T-helper 17 cell (primary cell): ENCODE results near the gene PRKAR1A. TPM values are rescaled to one million over a fixed set of nuclear protein-coding genes. Genes with fewer than 3 reads are reported as not detected.

Experiments used
- ATAC-seq: fragments of 150-1000 bp; cut with Tn5 transposase; 2 replicates; pipeline ENCODE4 v1.10.0; 2021; ENCODE audit warnings: mild to moderate bottlenecking, moderate library complexity
- DNase-seq, 3 donors: peaks; one replicate each; pipeline versions ENCODE4 v3.0.0 to v3.0.0-alpha.2; 2020 to 2021
- H3K9me3 ChIP-seq: one replicate; pipeline ENCODE4 v1.7.0; 2013; ENCODE audit warnings: low read length, mild to moderate bottlenecking; ENCODE audit not compliant: control insufficient read depth, poor library complexity, severe bottlenecking
- H3K27ac Mint-ChIP-seq: one replicate; pipeline ENCODE4 v1.8.0; 2022; ENCODE audit warnings: mild to moderate bottlenecking, moderate library complexity, mixed read lengths
- H3K27me3 Mint-ChIP-seq: one replicate; pipeline ENCODE4 v1.8.0; 2022; ENCODE audit warnings: mixed read lengths
- H3K36me3 Mint-ChIP-seq: one replicate; pipeline ENCODE4 v1.8.0; 2022; ENCODE audit warnings: low read depth, mixed read lengths
- H3K4me1 Mint-ChIP-seq: one replicate; pipeline ENCODE4 v1.8.0; 2022; ENCODE audit warnings: mild to moderate bottlenecking, mixed read lengths
- H3K4me3 Mint-ChIP-seq: one replicate; pipeline ENCODE4 v1.8.0; 2022; ENCODE audit warnings: mild to moderate bottlenecking, moderate library complexity, mixed read lengths
- total RNA-seq, 4 donors: library from RNA in 2 of 4; stranded (reverse) in 2 of 4; gene quantifications; one replicate each; pipeline ENCODE4 v1.2.3 and lab custom pipeline; 2022 to 2026

PRKAR1A gene
- total RNA-seq, 2 donors from 2014 or later: 133 to 146 TPM

DNA sequence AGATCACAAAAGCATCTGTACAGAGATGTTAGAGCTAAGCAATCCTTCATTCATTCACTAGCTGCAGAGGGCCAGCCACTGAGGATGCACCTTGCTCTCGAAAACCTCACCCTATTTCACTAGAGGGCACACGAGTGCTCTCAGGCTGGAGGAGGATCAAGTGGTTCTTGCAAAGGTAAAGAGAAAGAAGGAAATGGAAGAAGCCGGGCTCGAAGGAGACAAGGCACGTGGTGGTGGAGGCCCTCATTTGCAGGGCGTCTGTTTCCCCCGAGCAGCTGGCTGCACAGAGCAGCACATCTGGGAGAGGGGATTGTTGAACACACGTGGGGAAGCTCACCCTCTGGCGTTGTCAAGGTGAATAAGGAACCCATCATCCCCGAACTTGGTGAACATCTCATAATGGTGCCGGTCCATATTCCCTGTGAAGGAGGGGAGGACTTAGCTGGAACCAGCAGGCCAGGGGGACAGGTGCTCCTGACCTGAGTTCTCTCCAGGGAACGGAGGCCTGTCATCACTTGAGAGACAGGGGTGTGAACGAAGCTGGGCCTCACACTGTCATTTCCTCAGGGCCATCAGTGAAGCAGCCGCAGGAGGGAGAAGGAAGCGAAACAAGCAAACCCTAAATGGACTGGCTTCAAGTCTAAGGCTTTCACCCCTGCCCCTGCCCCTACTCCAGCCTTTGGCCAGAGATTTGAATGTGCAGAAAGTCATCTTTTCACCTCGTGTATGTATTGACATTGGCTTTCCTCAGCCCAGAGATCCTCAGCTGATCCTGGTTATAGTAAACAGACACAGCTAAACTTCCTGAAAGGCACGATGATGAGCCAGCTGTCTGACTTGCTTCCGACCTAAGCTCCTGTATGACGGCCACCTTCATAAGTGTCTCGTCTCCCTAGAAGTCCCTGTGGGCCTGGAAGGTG is 27.6 kb downstream of the PRKAR1A start:
- no peak for DNase-seq
- no peaks in the 10 kb centered on the region for H3K27me3 Mint-ChIP-seq
- H3K4me3 Mint-ChIP-seq: no peak overlapping the region
- H3K36me3 Mint-ChIP-seq: peaks cover 2% of the 10 kb centered on the region
- H3K4me1 Mint-ChIP-seq: peaks cover 5% of the 10 kb centered on the region
- no peak for ATAC-seq
- no peaks in the 10 kb centered on the region for H3K9me3 ChIP-seq
- H3K27ac Mint-ChIP-seq: peak overlapping the region; percentile 21

DNA sequence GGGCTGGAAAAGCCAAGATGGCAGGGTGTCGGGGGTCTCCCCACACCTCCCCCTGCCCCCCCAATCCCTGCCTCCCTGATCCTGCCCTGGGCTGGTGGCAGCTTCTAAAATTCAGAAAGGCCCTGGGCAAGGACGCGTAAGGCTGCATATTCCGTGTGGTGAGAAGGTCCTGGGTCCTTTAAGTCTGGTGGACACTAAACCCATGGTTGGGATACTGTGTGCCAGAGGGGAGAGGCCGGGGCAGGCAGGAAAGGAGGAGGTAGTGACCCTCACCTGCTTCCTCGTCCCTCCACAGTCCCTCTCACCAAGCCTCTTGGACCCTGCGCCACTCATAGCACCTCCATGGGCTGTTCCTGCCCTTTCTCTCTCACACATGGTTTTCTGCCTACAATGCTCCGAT is 28.8 kb downstream of the PRKAR1A start:
- Mint-ChIP-seq H3K36me3 (peaks cover 2% of the 10 kb centered on the region), H3K4me1 (peaks cover 2% of the 10 kb centered on the region), H3K27me3 (no peaks in the 10 kb centered on the region), H3K4me3 (no peak overlapping the region), H3K27ac (no peak overlapping the region)
- ATAC-seq (no peak), DNase-seq (no peak)
- H3K9me3 ChIP-seq: no peaks in the 10 kb centered on the region

DNA sequence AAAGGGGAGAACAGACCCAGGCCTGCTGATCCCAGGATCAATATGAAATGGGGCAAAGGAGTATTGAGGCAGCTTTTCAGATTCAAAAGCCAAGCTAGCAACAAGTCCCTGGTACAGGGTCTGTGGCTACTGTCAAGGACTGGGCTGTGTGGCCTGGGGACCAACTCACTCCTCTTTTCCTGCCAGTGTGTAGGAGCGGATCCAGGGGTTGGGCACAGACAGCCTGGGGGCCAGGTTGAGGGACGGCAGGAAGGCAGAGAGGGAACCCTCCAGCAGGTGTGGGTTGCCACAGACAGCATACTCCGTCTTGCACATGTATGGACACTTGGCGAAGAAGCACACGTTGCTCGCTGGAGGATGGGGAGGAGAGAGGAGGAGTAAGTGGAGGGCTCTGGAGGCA is 29.6 kb downstream of the PRKAR1A start:
- ATAC-seq: no peak
- H3K4me3 Mint-ChIP-seq: peak overlapping the region; percentile 2
- no peaks in the 10 kb centered on the region for H3K36me3 Mint-ChIP-seq
- H3K27ac Mint-ChIP-seq: no peak overlapping the region
- H3K27me3 Mint-ChIP-seq: no peaks in the 10 kb centered on the region
- peaks cover 2% of the 10 kb centered on the region for H3K4me1 Mint-ChIP-seq
- DNase-seq: no peak
- H3K9me3 ChIP-seq: no peaks in the 10 kb centered on the region

DNA sequence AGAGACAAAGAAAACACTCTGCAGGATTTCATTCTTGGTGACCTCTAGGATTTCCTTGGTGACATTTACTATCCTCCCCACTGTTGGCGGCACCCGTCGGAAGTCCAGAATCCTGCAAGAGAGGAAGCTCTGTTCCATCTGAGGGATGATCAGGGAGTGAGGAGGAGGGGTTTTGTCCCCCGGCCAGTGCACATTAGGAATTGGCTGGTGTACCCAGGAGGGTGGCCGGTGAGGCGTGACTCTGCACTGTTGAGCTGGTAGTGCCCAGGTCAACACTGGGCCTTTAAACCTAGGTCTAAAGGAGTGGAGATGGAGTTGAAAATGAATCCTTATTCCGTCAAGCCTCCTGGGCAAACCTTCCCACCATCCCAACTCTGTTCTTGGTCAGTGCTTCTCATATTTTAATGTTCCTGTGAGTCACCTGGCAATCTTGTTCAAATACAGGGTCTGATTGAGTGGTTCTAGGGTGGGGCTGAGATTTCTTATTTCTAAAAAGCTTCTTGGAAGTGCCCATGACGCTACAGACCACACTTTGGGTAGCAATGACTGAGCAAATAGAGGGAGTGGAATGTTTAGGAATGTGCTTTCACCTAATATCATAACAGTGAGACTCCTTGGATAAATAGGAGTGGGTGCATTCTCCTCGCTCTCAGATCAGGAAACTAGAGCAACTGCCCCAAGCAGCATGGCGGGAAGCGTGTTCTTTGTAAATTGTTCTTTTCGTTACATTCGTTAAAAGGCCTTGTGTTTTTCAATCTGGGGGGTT is 30.7 kb downstream of the PRKAR1A start:
- Mint-ChIP-seq H3K4me3 (no peak overlapping the region), H3K4me1 (peaks cover 2% of the 10 kb centered on the region), H3K36me3 (no peaks in the 10 kb centered on the region), H3K27me3 (no peaks in the 10 kb centered on the region), H3K27ac (peak overlapping the region; percentile 3)
- DNase-seq (no peak), ATAC-seq (no peak)
- H3K9me3 ChIP-seq: no peaks in the 10 kb centered on the region

DNA sequence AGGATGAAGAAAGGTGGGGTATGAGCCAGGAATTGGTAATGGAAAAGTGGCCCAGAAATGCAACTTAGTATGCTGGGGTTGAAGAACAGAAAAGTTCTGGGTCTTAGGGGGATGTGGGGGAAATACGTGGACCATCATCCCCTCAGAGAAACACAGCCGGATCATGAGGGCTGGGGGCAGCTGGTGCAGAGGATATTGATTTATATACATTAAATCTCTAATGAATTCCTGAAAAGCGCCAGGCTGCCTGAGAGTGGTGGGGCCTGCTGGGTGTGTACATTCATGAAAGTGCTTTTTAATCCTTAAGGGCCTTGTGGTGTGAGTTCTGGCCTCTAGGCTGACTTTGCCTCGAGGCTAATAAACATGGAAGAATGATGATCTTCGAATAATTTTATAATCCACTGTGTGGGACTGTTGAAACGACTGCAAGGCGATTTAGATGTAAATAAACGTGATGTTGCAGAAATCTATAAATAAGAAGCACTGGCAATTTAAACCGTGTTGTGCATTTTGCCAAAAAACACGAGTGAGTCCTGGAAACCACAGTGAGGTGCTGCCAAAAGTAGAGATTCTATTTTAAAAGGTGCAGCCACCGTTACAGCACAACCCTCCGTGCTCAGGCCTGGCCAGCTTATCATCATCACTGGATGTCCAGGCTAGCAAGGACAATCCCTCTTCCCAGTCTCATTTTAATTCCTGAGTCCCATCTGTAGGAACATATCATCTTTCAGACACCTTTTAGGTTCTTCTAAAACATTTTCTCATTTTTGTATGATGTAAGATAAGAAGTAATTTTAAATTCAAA is 32.1 kb downstream of the PRKAR1A start:
- no peaks in the 10 kb centered on the region for H3K36me3 Mint-ChIP-seq
- no peaks in the 10 kb centered on the region for H3K27me3 Mint-ChIP-seq
- H3K27ac Mint-ChIP-seq: peak overlapping the region; percentile 3
- DNase-seq (no peak), ATAC-seq (no peak)
- H3K4me1 Mint-ChIP-seq: no peaks in the 10 kb centered on the region
- no peak overlapping the region for H3K4me3 Mint-ChIP-seq
- no peaks in the 10 kb centered on the region for H3K9me3 ChIP-seq

DNA sequence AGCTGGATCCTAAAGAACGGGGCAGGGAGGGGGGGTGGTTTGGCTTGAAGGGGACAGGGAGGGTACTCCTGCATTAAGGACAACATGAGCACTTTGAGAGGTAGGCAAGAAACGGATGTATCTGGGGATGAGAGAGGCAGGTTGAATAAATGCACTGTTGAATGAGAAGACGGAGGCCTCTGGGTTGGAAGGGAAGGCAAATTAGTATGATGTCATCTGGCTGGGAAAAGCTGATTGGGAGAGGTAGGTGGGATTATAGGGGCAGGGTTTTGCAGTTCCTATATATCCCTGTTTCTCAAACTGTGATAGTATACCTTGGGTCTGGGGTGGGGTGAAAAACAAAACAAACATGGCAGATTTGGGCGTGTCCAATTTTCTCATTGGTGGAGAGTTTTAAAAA is 44.3 kb downstream of the PRKAR1A start:
- peaks cover 2% of the 10 kb centered on the region for H3K36me3 Mint-ChIP-seq
- no peak overlapping the region for H3K4me3 Mint-ChIP-seq
- no peak overlapping the region for H3K27ac Mint-ChIP-seq
- DNase-seq: no peak
- no peaks in the 10 kb centered on the region for H3K27me3 Mint-ChIP-seq
- no peak for ATAC-seq
- no peaks in the 10 kb centered on the region for H3K4me1 Mint-ChIP-seq
- H3K9me3 ChIP-seq: no peaks in the 10 kb centered on the region

DNA sequence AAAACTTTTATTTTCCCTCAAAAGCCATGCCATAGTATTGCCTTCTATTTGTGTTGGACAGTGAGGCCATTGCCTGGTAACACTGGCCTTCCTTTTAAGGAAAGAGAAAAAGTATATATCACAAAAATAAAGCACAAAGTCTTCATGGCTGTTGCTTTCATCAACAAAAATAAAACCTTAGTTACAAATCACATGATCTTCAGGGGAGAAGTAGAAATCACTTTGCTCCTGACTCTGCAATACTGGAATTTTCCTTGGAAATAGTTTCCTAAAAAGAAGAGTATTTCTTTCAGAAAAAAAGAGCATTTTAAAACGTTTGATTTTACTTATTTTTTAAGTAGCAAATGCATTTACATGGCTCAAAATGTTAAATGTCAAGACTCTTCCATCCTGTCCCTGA is 47.1 kb downstream of the PRKAR1A start:
- ATAC-seq: no peak
- peaks cover under 1% of the 10 kb centered on the region for H3K27me3 Mint-ChIP-seq
- no peaks in the 10 kb centered on the region for H3K9me3 ChIP-seq
- peaks cover 2% of the 10 kb centered on the region for H3K36me3 Mint-ChIP-seq
- no peak for DNase-seq
- no peak overlapping the region for H3K4me3 Mint-ChIP-seq
- no peak overlapping the region for H3K27ac Mint-ChIP-seq
- no peaks in the 10 kb centered on the region for H3K4me1 Mint-ChIP-seq

DNA sequence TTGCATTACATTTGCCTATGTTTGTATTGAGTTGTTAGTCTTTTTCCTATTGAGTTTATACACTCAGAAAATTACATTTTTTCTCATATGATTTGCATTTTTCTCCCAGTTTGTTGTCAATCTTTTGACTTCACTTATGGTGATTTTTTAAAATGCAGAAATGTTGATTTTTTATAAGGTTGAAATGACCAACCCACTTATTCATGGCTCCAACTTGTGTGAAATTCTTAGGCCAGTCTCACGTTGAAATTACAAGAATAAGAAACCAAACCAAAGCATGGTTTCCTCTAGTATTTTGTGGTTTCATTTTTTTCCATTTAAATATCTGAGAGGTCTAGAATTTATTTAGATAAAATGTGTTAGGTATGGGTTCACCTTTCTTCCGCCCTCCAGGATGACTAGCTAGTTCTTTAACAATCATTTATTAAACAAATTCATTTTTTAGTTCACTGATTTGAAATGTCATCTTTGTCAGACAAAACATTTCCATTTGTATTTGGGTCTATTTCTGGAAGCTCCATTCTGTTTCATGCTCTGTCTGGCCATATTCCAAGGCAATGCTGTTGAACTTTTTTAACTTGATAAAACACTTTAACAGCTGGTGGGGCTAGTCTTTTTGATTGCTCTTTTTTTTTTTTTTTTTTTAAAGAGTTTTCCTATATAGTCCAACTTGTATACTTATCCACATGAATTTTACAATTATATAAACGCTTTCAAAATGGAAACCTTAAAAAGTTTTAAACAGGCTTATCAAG is 48.9 kb downstream of the PRKAR1A start:
- Mint-ChIP-seq H3K4me3 (no peak overlapping the region), H3K27me3 (peaks cover 13% of the 10 kb centered on the region), H3K4me1 (no peaks in the 10 kb centered on the region), H3K36me3 (peaks cover 4% of the 10 kb centered on the region), H3K27ac (no peak overlapping the region)
- ATAC-seq: no peak
- no peaks in the 10 kb centered on the region for H3K9me3 ChIP-seq
- no peak for DNase-seq

DNA sequence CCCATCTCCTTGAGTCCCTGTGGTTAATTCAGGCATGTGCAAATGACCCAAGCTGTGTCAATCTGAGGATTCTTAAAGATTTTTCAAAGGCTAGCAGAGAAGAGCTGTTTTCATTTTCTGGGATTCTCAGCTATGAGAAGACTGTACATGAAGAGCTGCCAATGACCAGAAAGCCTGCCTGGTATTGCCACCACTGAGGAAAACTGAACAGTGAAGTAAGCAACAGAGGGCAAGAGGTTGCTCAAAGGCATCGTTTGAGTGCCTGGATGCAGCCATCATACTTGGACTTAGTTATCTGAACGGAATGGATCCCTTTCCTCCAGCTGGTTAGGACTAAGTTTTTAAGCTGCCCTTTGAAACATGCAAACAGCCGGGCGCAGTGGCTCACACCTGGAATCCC is 50.5 kb downstream of the PRKAR1A start:
- DNase-seq (no peak), ATAC-seq (no peak)
- H3K27ac Mint-ChIP-seq: no peak overlapping the region
- peaks cover 2% of the 10 kb centered on the region for H3K36me3 Mint-ChIP-seq
- no peaks in the 10 kb centered on the region for H3K9me3 ChIP-seq
- no peaks in the 10 kb centered on the region for H3K4me1 Mint-ChIP-seq
- H3K4me3 Mint-ChIP-seq: no peak overlapping the region
- peaks cover 13% of the 10 kb centered on the region for H3K27me3 Mint-ChIP-seq

DNA sequence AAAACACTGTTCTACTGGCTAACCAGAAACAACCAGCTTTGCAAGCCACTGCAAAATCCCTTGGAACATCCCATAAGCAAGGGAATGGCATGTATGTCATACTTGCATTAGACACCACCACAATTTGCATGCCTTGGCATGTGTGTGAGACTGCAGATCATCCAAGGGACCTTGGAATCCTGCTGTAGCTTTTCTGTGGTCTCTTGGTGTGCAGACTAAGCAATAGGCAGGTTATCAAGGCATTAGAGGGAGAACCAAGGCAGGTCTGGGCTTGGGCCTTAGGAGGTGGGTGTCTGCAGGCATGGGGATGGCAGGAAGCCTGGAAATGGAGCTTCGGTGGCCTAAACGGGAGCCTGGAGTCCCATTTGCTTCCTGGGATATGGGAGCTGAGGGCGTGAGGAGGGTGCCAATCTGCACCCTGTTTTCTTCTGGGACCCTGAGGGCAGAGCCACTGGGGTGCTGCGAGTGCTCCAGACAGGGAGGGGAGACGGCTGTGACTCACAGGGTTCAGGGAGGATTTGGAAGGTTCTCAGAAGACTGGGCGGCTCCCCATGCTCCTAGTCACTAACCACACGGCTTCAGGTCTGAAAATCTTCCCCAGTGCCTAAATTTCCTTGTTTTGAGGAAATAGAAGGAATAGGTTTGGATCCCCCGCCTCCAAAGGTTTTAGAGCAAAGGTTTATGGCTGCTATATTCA is 52.3 kb downstream of the PRKAR1A start:
- H3K36me3 Mint-ChIP-seq: peaks cover 2% of the 10 kb centered on the region
- H3K4me1 Mint-ChIP-seq: no peaks in the 10 kb centered on the region
- ATAC-seq (no peak), DNase-seq (no peak)
- no peak overlapping the region for H3K4me3 Mint-ChIP-seq
- no peaks in the 10 kb centered on the region for H3K9me3 ChIP-seq
- peaks cover 13% of the 10 kb centered on the region for H3K27me3 Mint-ChIP-seq
- H3K27ac Mint-ChIP-seq: no peak overlapping the region

DNA sequence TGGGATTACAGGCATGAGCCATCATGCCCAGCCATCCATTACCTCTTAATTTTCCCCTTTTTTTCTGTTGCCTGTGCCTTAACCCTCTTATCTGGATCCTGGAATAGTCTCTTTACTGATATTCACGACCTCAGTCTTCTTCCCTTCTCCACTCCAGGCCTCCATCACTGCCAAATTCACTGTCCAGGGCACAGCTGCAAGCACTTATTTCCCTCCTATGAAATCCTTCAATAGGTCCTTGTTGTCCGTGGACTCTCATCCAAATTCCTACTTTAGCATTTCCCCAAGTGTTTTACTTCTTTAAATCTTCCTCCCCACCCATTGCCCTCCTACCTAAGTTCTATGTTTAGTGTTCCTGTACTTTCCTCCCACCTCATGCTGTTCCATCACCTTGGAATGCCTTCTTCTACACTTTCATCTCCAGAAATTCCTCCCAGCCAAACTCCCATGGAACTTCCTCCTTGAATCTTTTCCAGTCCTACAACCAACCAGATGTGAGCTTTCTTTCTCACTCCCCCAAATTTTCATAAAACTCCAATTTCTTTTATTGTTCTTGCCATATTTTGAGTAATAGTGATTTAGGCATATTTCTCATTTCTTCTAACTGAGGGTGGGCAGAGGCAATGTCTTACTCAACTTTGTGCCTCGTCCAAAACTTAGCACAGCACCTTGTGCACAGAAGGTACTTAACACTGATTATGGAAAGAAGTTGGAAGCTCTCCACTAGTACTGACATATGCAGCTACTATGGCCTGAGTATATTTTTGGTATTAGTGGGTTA is 53.6 kb downstream of the PRKAR1A start:
- H3K4me1 Mint-ChIP-seq: peaks cover 2% of the 10 kb centered on the region
- no peak for ATAC-seq
- H3K9me3 ChIP-seq: no peaks in the 10 kb centered on the region

DNA sequence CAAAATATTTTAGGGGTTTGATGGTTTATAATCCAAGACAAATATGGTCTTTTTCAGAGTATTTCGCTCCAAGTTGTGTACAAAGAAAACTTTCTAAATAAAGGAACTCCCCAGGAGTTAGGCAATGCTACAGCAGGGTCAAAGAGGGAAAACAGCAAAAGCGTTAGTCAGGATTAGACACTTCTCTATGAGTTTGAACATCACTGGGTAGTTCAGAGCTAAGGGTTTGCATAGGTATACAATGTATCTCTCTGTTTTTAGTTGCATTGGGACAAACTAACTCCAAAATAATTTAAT is 54.2 kb downstream of the PRKAR1A start:
- Mint-ChIP-seq H3K27ac (no peak overlapping the region), H3K27me3 (peaks cover 13% of the 10 kb centered on the region)
- ATAC-seq: no peak

More for the DNA sequence above, 53.6 kb downstream of the PRKAR1A start:
- H3K4me3 Mint-ChIP-seq: no peak overlapping the region
- peaks cover 13% of the 10 kb centered on the region for H3K27me3 Mint-ChIP-seq
- no peak overlapping the region for H3K27ac Mint-ChIP-seq
- DNase-seq: no peak
- peaks cover 2% of the 10 kb centered on the region for H3K36me3 Mint-ChIP-seq

More for the DNA sequence above, 54.2 kb downstream of the PRKAR1A start:
- H3K4me3 Mint-ChIP-seq: no peak overlapping the region
- peaks cover 2% of the 10 kb centered on the region for H3K36me3 Mint-ChIP-seq
- DNase-seq: no peak
- H3K9me3 ChIP-seq: no peaks in the 10 kb centered on the region
- H3K4me1 Mint-ChIP-seq: peaks cover 2% of the 10 kb centered on the region
